CD4-positive, alpha-beta T cell treated with Interleukin-6 for 4 hours (primary cell): ENCODE measurements around the gene CFB.

Source experiments
- DNase-seq: peaks from one replicate; pipeline ENCODE4 v3.0.0-alpha.2; 2020; ENCODE audit warnings: mixed read lengths

The CFB gene

DNA sequence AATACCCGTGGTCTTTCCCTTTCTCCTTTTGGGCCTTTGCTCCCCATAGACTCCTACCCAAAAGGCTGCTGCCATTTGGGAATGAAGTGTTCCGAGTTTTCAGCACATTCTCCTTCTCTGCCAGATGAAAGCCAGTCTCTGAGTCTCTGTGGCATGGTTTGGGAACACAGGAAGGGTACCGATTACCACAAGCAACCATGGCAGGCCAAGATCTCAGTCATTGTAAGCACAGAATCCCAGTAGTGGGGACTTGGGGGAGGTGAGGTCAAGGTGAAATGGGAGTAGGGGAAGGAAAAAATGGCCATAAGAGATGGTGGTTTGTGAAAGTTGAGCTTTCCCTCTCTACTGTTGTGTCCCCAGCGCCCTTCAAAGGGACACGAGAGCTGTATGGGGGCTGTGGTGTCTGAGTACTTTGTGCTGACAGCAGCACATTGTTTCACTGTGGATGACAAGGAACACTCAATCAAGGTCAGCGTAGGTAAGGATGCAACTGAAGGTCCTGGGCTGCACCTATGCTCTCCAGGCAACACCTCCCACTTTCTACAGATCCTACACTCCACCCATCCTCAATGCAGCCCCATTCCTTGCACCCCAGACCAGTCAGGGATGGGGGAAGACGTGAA is 4.1 kb downstream of the CFB start:
- DNase-seq, result no peak

DNA sequence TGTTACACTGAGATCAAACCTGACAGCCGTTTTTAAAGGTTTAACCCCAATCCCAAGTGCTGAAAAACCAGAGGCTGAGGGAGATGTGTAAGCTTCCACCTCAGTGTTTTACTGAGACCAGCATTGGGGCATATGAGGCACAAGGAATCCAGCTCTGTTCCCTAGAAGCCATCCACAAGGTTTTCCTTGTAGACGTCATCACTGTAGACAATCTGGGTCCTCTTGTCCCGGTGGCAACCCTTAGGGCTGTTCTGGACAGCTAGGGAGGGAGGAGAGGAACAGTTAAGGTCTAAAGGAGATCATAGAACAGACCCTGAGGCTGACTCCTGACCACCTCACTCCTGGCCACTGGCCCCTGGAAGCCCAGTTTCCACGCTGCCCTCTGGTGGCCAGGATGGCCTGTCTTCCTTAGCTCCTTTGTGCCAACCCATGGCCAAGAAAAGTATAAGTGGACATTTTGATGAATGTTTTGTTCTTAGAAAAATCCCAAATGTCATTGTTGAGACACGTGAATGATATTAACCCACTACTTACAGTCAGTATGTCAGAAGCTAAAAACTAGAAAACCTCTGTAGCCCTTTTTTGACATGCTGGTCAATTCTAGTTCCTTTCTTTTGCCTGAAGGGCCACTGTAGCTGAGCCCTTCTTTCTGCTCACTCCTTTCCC is 6.4 kb downstream of the CFB start:
- peak; percentile 46 for DNase-seq

DNA sequence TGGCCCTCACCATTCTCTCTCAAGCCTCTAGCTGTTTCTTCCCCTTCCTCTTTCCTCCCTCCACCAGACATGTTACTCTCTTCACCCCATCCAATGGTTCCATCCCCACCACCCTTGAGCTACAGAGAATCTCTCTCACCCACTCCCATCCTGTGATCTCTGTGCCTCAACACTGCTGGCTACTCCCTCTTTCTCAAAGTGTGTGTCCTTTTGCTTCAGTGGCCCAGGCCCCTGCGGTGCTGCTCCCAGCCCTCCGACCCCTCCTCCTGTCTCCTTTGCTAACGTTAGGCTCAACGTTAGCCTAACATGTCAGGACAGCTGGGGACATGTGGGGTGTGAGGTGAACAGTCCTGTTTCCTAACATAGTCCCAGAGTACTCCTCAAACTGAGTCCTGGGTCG is 7.0 kb downstream of the CFB start:
- DNase-seq, result no peak

DNA sequence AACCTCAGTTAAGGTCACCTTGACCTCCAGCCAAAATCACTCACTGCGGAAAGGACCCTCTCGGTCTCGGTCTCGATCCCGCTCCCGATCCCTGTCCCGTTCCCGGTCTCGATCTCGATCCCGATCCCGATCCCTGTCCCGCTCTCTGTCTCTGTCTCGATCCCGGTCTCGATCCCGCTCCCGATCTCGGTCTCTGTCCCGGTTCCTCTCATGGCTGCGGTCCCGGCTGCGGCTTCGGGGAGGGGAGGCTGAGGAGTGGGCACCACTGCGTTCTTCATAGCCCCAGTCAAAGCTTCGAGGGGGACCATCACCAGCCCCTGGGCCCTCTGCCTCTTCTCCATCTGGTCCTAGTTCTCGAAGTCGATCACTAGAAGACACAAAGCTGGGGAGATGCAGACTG is 8.6 kb downstream of the CFB start:
- DNase-seq, result no peak

DNA sequence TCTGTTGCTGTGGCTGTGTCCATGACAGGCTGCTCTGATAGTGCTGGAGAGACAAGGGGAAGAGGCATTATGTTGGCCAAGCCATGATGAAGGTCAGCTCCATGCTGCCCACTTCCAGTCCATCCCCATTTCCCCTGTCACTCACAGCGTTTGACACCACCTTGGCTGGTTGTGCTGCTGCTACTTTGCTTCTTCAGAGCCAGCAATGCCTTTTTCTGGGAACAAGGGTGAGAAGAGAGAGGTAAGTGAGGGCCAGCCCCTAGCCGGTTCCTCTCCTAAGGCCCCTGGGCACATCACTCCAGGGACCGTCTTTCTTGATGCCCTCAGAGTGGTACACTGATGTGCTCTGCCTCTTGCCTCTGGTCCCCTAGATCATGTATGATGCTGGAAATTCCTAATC is 10.9 kb downstream of the CFB start:
- DNase-seq, result no peak

DNA sequence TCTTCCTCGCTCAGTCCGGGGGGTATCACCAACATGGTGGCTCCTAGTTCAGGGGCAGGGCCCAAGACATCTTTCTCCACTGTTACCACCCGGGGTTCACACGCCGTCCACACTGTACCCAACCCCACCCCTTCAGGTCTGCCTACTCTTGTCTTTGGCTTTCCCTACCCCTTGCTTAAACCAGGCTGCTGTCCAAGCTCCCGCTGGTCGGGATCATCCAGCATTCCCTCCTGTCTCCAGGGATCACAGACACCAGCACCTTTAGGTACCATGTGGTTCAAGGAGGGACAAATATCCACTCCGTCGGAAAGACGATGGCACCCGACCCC is 12.5 kb downstream of the CFB start:
- DNase-seq, result no peak

DNA sequence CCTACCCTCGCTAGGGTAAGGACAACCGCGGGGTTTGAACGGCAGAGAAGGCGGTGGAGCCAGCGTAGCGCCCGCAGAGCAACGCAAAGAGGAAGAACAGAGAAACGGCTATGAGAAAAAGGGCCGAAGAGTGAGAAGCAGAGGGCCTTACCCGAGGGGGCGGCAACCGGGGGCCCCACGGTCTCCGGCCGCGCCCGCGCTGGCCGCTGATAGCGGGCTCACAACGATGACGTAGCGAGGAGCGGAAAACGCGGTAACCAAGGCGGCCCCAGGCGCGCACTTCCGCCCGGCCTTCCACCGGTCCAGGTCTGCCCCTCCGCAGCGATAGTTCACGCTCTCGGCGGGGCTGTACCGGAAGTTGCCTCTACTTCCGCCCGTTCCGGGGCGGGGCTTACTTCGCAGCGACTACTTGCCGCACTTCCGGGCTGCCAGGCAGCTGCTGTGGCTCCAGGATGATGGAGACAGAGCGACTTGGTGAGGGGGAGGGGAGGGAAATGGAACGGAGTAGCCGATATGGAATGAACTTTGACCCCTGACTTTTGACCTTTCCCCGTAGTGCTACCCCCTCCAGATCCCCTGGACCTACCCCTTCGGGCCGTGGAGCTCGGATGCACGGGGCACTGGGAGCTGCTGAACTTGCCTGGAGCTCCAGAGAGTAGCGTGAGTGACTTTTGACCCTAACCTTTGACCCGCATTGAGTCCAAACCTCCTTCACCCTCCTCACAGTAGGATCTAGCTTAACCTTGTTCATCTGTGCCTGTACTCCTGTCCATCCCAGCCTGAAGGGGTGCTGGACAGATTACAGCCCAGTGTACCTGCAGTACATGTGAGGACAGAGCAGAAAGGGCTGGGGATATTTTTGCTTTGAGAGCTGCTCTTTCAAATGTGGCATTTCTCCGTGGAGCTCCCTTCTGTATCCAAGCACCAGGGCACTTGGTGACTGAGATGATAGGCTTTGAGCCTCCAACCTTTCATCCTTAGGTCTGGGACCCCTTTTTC is 13.1 kb downstream of the CFB start, which contains the start of the genes NELFE and SKIC2:
NELFE (minus strand) TSS at position 231 of the 999 bp plus-strand sequence. CDS start 525 bp downstream, outside the sequence.
SKIC2 (plus strand) TSS at position 435 of the 999 bp plus-strand sequence; CDS start at position 453, 18 bp downstream.
- peak; percentile 98 for DNase-seq

DNA sequence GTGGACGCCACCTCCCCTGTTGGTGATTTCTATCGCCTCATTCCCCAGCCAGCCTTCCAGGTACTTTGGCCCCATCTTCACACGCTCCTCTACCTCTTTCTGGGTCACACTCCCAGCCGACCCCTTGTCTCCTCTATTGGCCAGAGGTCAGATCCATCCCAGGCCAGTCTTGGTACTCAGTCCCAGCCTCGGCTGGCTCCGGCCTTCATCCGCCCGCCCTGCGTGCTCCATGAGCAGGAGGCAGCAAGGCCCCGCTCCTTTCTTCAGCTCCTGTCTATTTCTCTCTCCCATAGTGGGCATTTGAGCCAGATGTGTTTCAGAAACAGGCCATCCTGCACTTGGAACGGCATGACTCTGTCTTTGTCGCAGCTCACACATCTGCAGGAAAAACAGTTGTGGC is 15.7 kb downstream of the CFB start:
- no peak for DNase-seq

DNA sequence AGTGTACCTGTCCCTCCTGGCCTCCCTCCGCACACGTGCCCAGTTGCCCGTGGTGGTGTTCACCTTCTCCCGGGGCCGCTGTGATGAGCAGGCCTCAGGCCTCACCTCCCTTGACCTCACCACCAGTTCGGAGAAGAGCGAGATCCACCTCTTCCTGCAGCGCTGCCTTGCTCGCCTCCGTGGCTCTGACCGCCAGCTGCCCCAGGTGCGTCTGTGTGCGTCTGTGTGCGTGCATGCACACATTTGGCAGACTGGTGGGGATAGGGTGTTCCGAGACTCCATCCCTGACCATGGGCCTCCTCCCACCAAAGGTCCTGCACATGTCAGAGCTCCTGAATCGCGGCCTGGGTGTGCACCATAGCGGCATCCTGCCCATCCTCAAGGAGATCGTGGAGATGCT is 18.0 kb downstream of the CFB start:
- DNase-seq, result no peak

DNA sequence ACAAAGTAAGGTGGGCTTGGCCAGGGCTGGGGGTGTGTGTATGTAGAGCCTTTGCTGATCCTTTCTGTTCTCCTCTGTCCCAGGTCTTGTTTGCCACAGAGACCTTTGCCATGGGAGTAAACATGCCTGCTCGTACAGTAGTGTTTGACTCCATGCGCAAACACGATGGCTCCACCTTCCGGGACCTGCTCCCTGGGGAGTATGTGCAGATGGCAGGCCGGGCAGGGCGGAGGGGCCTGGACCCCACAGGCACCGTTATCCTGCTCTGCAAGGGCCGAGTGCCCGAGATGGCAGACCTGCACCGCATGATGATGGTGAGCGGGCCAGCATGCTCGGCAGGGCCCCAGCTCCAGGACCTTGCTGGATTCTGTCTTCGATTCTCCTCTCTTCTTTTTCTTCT is 19.8 kb downstream of the CFB start:
- DNase-seq, result no peak

DNA sequence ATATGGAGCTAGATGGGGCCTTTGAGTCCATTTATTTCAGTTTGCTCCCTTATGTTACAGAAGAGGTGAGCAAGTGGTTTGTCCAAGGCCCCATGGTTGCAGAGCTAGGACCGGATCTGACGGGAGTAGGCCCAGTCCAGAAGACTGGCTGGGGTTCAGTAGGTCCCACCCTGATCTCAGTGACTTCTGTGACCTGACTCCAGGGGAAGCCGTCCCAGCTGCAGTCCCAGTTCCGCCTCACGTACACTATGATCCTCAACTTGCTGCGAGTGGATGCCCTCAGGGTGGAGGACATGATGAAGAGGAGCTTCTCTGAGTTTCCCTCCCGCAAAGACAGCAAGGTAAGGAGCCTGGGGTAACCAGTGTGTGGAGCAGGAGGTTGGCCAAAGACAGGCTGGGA is 20.6 kb downstream of the CFB start:
- no peak for DNase-seq

DNA sequence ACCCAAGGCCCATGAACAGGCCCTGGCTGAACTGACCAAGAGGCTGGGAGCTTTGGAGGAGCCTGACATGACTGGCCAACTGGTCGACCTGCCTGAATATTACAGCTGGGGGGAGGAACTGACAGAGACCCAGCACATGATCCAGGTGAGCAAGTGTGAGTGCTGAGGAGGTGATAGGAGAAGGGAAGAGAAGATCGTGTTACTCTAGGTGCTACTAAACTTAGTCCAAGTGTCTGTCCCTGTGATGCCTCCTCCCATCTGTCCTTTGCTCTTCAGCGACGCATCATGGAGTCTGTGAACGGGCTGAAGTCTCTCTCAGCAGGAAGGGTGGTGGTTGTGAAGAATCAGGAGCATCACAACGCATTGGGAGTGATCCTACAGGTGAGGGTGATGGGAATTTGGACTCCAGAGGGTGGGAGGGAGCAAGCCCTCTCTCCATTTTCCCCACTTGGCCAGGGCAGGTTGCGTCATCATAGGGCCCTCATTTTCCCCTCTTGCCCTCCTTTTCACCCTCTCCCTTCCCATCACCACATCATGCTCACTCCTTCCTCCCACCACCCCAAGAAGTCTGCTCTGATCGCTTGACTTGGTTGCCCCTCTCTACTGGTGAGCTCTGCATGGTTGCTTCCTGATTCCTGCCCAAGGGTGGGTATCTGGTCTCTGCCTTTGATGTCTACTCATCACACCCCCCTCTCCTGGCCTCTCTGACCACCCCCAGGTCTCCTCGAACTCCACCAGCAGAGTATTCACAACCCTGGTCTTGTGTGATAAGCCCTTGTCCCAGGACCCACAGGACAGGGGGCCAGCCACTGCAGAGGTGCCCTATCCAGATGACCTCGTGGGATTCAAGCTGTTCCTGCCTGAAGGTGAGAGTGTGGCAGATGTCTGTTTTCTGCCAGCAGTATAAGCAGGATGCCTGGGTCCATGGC is 21.4 kb downstream of the CFB start:
- no peak for DNase-seq

DNA sequence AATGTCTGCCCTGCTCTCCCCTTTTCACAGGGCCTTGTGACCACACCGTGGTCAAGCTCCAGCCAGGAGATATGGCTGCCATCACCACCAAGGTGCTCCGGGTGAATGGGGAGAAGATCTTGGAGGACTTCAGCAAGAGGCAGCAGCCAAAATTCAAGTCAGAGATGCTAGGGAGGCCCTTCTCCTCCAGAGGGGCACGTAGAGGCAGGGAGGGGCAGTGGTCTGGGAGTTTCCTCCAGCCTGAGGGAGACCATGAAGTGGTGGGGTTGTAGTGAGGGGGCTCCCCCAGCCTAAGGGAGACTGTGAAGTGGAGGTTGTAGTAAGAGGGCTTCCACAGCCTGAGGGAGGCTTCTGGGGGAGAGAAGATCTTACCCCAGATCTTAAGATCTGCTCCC is 22.0 kb downstream of the CFB start:
- DNase-seq, result no peak

DNA sequence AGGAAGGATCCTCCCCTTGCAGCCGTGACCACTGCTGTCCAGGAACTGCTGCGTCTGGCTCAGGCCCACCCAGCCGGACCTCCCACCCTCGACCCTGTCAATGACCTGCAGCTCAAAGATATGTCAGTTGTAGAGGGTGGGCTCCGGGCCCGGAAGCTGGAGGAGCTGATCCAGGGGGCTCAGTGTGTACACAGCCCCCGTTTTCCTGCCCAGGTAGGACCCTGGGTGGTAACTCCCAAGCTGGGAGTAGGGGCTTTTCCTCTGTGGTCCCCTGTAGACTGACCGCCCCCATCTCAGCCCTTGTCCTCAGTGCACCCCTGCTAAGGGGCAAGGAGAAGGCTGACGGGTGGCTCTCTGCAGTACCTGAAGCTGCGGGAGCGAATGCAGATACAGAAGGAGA is 22.4 kb downstream of the CFB start:
- no peak for DNase-seq

DNA sequence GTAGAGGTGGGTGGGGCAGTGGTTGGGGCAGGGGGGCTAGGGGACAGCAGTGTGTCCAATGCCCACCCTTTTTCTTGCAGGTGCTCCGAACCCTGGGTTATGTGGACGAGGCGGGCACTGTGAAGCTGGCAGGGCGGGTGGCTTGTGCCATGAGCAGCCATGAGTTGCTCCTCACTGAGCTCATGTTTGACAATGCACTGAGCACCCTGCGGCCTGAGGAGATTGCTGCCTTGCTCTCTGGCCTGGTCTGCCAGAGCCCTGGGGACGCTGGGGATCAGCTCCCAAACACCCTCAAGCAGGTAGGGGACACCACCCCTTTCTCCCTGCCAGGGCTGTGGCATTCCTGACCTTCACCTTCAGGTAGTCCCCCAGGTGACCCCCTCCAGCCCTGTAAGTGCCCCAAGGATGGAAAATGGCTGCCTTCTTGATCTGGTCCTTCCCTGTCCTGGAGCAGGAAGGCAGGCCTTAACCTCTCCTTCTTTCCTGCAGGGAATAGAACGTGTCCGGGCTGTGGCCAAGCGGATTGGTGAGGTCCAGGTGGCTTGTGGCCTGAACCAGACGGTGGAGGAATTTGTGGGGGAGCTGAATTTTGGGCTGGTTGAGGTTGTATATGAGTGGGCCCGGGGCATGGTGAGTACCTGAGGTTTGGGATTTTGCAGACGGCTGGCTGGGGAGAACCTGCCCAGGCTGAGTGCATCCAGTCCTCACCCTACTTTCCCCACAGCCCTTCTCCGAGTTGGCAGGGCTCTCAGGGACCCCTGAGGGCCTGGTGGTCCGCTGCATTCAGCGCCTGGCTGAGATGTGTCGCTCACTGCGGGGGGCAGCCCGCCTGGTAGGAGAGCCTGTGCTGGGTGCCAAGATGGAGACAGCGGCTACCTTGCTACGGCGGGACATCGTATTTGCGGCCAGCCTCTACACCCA is 23.2 kb downstream of the CFB start:
- DNase-seq, result no peak

DNA sequence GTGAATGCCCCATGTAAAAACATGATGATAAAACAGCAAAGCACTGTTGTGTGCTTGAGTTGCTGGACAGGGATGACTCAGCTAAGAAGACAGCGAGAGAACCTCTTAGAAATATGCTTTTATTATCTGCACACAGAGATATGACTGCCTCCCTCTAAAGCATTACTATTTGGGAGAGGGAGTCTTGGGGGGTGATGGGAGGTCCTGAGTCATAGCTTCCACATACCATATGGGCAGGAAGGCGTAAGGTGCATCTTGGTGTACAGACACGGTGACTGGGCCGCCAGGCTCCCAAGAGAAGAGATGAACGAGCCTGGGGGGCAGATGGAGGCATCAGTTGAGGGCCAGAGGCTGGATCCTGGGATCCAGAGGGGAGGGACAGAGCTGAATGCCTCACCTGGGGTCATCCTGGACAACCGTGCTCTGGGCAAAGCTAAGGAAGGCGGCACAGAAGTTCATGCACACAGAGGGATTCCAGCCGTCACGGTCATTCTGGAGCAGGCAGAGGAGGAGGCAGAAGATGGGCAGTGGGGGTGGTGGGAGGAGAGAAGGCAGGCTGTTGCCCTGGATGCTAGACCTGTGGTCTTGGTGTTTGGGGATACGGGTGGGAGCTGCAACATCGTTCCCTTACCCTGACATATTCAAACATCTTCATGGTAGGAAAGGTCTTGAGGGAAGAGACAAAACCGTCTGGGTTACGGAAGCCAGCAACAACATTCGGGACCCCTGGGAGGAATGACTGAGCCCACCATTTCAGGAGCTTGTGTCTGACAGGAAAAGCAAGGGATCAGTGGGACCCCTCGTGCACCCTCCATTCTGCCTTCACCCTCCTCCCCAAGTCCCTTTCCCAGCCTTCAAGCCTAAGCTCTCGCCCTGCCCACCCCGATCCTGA is 24.1 kb downstream of the CFB start:
- DNase-seq, result no peak

DNA sequence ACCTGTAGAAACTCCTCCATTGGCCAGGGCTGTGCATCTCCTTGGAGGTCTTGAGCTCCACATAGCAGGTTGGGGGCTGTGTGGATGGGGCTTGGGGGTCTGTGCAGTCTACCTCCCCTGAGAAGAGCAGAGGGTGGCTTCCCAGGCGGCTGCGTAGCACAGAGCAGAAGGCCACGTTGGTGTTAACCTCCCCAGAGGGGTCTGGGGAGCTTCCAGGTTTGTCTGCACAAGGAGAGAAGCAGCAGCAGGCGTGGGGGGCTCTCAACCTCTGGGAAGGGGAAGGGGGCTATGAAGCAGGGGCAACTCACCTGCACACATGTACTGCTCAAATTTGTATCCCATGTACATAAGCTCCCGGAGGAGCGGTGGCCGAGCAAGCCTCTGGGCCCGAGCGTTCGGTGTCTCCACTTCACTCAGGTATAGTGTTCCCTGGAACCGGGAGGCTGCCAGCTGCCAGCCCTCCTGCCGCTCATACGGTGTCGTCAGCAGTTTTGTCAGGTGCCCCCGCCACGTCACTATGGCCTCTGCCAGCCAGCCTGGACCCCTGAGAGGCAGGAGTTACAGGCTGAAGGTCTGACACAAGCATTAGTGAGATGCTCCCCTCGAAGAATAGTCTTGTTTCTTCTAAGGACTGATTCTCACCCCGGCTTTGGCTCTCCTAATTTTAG is 24.8 kb downstream of the CFB start:
- no peak for DNase-seq

DNA sequence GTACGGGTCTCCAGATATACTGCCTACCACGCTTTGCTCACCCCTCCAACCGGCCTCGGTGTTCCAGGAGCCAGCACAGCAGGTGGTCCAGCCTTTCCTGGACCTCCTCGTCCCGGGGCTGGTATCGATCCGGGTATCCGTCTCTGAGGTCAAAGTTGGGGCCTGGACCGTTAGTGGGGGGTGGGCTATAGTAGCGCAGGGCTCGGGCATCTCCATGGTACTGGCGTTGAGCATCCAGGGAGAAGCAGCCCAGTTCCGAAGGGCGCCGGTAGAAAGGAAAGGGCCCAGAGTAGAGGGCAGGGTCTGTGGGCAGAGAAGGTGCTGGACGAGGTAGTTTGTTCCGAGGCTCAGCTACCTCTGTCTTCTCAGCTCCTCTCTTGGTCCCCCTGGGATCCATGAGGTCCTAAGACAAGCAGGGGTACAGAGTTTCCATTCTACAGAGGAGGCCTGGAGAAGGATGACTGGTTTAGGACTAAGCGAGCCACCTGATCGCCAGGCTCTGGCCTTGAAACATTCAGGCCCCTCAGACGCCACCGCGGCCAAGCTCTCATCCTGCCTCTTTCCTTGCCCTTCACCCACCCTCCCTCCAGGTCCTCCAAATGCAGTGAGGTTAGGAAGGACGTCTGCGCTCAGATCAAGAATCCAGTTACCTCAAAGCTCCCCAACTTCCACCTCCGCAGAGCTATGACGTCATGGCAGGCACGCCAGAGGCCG is 25.5 kb downstream of the CFB start:
- no peak for DNase-seq
